HepG2 (cell line): ENCODE measurements around the gene UBL5. TPM values are rescaled to one million over a fixed set of nuclear protein-coding genes. Genes with fewer than 3 reads are reported as not detected.

Source experiments
- ESRRA ChIP-seq: sonication (generic); formaldehyde crosslinking; IDR thresholded peaks from 2 replicates; pipeline ENCODE4 v1.5.1; 2020; ENCODE audit warnings: mild to moderate bottlenecking, low read depth, missing genetic modification reagents
- FOXP4 ChIP-seq: sonication (generic); formaldehyde crosslinking; IDR thresholded peaks from 2 replicates; pipeline ENCODE4 v1.4.0; 2020; ENCODE audit warnings: missing genetic modification reagents
- FUBP1 ChIP-seq: sonication (generic); formaldehyde crosslinking; IDR thresholded peaks from 2 replicates; pipeline ENCODE4 v1.5.1; 2020; ENCODE audit warnings: missing genetic modification reagents, mild to moderate bottlenecking, borderline replicate concordance
- GPBP1L1 ChIP-seq: sonication (generic); formaldehyde crosslinking; IDR thresholded peaks from 2 replicates; pipeline ENCODE4 v1.5.0; 2020; ENCODE audit warnings: mild to moderate bottlenecking, missing genetic modification reagents
- GTF2F1 ChIP-seq: fragments of 150-350 bp; IDR thresholded peaks from 2 replicates; pipeline ENCODE4 v1.6.1; 2014; ENCODE audit warnings: low read length
- HNF4G ChIP-seq, 2 experiments: sonication (generic) in 1 of 2; formaldehyde crosslinking in 1 of 2; IDR thresholded peaks; 2 replicates each; pipeline versions ENCODE4 v1.4.0 to v1.6.1; 2011 to 2020; ENCODE audit warnings: borderline replicate concordance in 2 of 2, low read depth in 2 of 2, mild to moderate bottlenecking in 2 of 2, low read length in 1 of 2, missing genetic modification reagents in 1 of 2, moderate library complexity in 1 of 2
- KDM1A ChIP-seq: IDR thresholded peaks from 2 replicates; pipeline ENCODE4 v1.6.1; 2016; ENCODE audit warnings: missing compliant biosample characterization
- MBD4 ChIP-seq: IDR thresholded peaks from 2 replicates; pipeline ENCODE4 v1.6.1; 2012; ENCODE audit warnings: low read length, inconsistent platforms, borderline replicate concordance
- MBNL3 ChIP-seq: fragments of 250-450 bp; sonication (Bioruptor Pico); conservative IDR thresholded peaks from 2 replicates; pipeline ENCODE4 v1.8.0; 2022; ENCODE audit warnings: mild to moderate bottlenecking, inconsistent platforms
- MYC ChIP-seq: sonication (generic); formaldehyde crosslinking; IDR thresholded peaks from 2 replicates; pipeline ENCODE4 v1.9.0; 2021; ENCODE audit warnings: missing genetic modification reagents, borderline replicate concordance
- PATZ1 ChIP-seq: sonication (generic); formaldehyde crosslinking; IDR thresholded peaks from 2 replicates; pipeline ENCODE4 v1.4.0; 2020; ENCODE audit warnings: missing genetic modification reagents
- PCBP1 ChIP-seq: fragments of 200-400 bp; formaldehyde crosslinking; IDR thresholded peaks from 2 replicates; pipeline ENCODE4 v1.6.1; 2017; ENCODE audit warnings: mild to moderate bottlenecking, low read depth, low read length, borderline replicate concordance
- SIX4 ChIP-seq: sonication (generic); formaldehyde crosslinking; IDR thresholded peaks from 2 replicates; pipeline ENCODE4 v1.4.0; 2020; ENCODE audit warnings: missing genetic modification reagents
- ZBTB2 ChIP-seq: sonication (generic); formaldehyde crosslinking; IDR thresholded peaks from 2 replicates; pipeline ENCODE4 v1.8.0; 2022; ENCODE audit warnings: low read depth, missing genetic modification reagents
- ZBTB46 ChIP-seq: sonication (generic); formaldehyde crosslinking; IDR thresholded peaks from 2 replicates; pipeline ENCODE4 v1.4.0; 2020; ENCODE audit warnings: mild to moderate bottlenecking, missing genetic modification reagents, borderline replicate concordance
- ZNF598 ChIP-seq: sonication (generic); formaldehyde crosslinking; IDR thresholded peaks from 2 replicates; pipeline ENCODE4 v1.5.1; 2020; ENCODE audit warnings: mild to moderate bottlenecking, missing genetic modification reagents, borderline replicate concordance
- ZSCAN31 ChIP-seq: sonication (generic); formaldehyde crosslinking; IDR thresholded peaks from 2 replicates; pipeline ENCODE4 v1.5.0; 2020; ENCODE audit warnings: low read depth, mild to moderate bottlenecking, missing genetic modification reagents
- polyA plus RNA-seq, 8 experiments: library from polyadenylated mRNA; depleted of rRNA in 3 of 8; stranded (reverse) in 7 of 8; unstranded in 1 of 8; fragments of >200 nt; fragmentation: Illumina TruSeq in 4 of 8; extraction: Trizol in 4 of 8; gene quantifications; 2 replicates each; pipeline versions ENCODE4 v1.2.1 to v1.2.3, GENCODE V29; 2011 to 2016; ENCODE audit warnings: low read depth in 4 of 8, missing spikeins in 1 of 8, mixed read lengths in 1 of 8; ENCODE audit not compliant: insufficient read depth in 1 of 8
- total RNA-seq, 5 experiments: library from RNA; depleted of rRNA; stranded (reverse); fragments of >200 nt; fragmentation: Illumina TruSeq; extraction: Trizol; gene quantifications; 2 replicates each; pipeline ENCODE4 v1.2.3, GENCODE V29; 2016; ENCODE audit warnings: low read depth in 1 of 5

The UBL5 gene
- total and polyA plus RNA-seq, 2 of the 13 experiments (the other 11 are each of a cell fraction or from before 2014, with no cell fraction given), result 373 to 487 TPM

GRCh38 chr19:9834726-9835506 lies 7.2 kb downstream of the UBL5 start, which contains the start of gene PIN1 (continued):
- TF ChIP-seq FUBP1 (CRISPR knock-in tag) (no peak), GPBP1L1 (CRISPR knock-in tag) (no peak), PCBP1 (no peak), ZSCAN31 (CRISPR knock-in tag) (no peak), MBD4 (no peak), GTF2F1 (no peak), FOXP4 (CRISPR knock-in tag) (peak; percentile 4; the same call in 1 of the 2 replicates), KDM1A (no peak), ESRRA (CRISPR knock-in tag) (no peak), HNF4G (IDR thresholded peaks at IDR 0.05; ENCODE audit: borderline replicate concordance, low read depth, low read length) (no peak), HNF4G (CRISPR knock-in tag; IDR thresholded peaks at IDR 0.05; ENCODE audit: borderline replicate concordance, low read depth) (no peak), MYC (CRISPR knock-in tag) (peak; percentile 7; the same call in 1 of the 2 replicates), ZNF598 (0 out of 2 replicates have a peak, but pooled peaks have one; percentile 19), SIX4 (CRISPR knock-in tag) (no peak), ZBTB46 (CRISPR knock-in tag) (no peak), PATZ1 (CRISPR knock-in tag) (peak; percentile 46; the same call in 1 of the 2 replicates), MBNL3 (no peak), ZBTB2 (no peak)
